ENCODE measurements around the gene SETX.

The SETX gene

DNA sequence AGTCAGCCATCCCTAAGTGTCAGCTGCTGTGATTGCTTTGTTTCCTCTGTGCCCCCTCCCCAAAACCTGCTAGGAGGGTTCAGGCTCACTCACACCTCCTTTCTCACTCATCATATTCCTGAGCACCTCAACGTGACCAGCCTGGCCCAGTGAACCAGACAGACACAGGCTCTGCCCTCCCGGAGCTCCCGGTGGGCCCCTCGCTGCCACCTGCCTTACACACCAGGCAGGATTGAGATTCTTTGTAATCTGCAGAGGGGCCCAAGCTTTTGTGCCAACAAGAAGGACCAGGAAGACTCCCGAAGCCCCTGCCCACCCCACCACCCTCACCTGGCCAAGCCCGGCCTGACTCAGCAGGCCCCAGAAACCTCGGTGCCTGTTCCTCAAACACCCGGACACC, 105.1 kb downstream of the SETX start:
- no peak overlapping the region for H3K4me3 ChIP-seq (ENCODE audit: low read depth, low read length)
- no peak for TF ChIP-seq MYC (IDR thresholded peaks at IDR 0.05; ENCODE audit: low read depth, low read length)
- TF ChIP-seq POLR2A (IDR thresholded peaks at IDR 0.05; ENCODE audit: extremely low read depth, insufficient read length): no peak
- TF ChIP-seq, protein P1, sequence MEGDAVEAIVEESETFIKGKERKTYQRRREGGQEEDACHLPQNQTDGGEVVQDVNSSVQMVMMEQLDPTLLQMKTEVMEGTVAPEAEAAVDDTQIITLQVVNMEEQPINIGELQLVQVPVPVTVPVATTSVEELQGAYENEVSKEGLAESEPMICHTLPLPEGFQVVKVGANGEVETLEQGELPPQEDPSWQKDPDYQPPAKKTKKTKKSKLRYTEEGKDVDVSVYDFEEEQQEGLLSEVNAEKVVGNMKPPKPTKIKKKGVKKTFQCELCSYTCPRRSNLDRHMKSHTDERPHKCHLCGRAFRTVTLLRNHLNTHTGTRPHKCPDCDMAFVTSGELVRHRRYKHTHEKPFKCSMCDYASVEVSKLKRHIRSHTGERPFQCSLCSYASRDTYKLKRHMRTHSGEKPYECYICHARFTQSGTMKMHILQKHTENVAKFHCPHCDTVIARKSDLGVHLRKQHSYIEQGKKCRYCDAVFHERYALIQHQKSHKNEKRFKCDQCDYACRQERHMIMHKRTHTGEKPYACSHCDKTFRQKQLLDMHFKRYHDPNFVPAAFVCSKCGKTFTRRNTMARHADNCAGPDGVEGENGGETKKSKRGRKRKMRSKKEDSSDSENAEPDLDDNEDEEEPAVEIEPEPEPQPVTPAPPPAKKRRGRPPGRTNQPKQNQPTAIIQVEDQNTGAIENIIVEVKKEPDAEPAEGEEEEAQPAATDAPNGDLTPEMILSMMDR (IDR thresholded peaks at IDR 0.05; ENCODE audit: low read depth, low read length): no peak
- TF ChIP-seq, protein P2, sequence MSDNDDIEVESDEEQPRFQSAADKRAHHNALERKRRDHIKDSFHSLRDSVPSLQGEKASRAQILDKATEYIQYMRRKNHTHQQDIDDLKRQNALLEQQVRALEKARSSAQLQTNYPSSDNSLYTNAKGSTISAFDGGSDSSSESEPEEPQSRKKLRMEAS (IDR thresholded peaks at IDR 0.05; ENCODE audit: low read depth, low read length): no peak
- no peak for DNase-seq (ENCODE audit: low read depth)

DNA sequence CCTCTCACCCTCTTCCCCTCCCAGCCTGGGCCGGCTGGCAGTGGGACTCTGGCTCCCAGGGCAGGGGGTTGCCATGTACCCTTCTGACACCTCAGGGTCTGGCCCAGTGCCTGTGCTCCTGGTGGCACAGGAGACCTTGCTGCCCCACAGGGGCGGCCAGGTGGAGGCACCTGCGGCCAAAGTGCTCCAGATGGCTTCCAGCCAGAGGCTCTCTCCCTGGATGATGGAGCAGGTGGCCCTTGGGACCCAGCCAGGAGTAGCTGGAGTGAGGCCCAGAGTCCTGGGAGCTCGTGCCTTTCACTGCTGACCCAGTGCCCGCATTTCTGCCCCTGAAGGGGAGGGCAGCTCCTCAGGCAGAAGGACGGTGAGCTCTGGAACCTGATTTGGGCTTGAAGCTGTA, 105.7 kb downstream of the SETX start:
- TF ChIP-seq, protein P1 (IDR thresholded peaks at IDR 0.05; ENCODE audit: low read depth, low read length): no peak
- TF ChIP-seq, protein P2 (IDR thresholded peaks at IDR 0.05; ENCODE audit: low read depth, low read length): no peak
- no peak for TF ChIP-seq POLR2A (IDR thresholded peaks at IDR 0.05; ENCODE audit: extremely low read depth, insufficient read length)
- no peak for TF ChIP-seq MYC (IDR thresholded peaks at IDR 0.05; ENCODE audit: low read depth, low read length)
- H3K4me3 ChIP-seq (ENCODE audit: low read depth, low read length): no peak overlapping the region
- DNase-seq (ENCODE audit: low read depth): no peak

DNA sequence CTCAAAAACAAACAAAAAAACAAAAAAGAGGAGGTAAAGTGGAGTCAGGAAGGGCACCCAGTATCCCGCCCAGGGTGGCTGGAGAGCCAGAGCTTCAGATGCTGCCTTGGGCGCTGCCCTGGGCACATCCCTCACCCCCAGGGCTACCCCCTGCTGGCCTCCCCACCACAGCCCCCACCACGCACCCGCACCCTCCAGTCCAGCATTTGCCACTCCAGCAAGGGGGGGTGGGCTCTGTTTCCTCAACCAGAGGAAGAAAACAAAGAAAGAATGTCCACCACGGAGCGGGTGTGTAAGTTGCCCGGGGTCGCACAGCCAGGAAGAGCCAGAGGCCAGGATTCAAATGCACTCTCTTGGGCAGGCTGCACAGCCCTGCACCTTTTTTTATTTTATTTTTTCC, 106.8 kb downstream of the SETX start:
- TF ChIP-seq, protein P2 (IDR thresholded peaks at IDR 0.05; ENCODE audit: low read depth, low read length): no peak
- TF ChIP-seq POLR2A (IDR thresholded peaks at IDR 0.05; ENCODE audit: extremely low read depth, insufficient read length) (no peak), MYC (IDR thresholded peaks at IDR 0.05; ENCODE audit: low read depth, low read length) (no peak)
- TF ChIP-seq, protein P1 (IDR thresholded peaks at IDR 0.05; ENCODE audit: low read depth, low read length): no peak
- DNase-seq (ENCODE audit: low read depth): no peak
- no peak overlapping the region for H3K4me3 ChIP-seq (ENCODE audit: low read depth, low read length)

DNA sequence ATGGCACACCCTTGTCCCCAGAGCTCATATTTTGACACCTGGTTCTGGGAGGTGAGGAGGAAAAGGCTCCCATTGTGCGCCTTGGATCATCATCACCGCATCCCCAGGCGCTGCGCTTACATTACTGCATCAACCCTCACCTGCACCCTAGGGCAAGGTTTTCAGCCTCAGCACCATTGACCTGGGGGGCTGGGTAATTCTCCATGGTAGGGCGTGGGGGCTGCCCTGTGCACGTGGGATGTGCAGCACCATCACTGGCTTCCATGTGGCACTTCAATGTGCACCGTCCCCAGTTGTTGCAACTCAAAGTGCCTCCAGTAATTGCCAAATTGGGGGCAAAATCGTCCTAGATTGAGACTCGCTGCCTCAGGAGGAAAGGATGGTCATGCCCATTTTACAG, 109.3 kb downstream of the SETX start:
- TF ChIP-seq, protein P2 (IDR thresholded peaks at IDR 0.05; ENCODE audit: low read depth, low read length): no peak
- no peak for TF ChIP-seq MYC (IDR thresholded peaks at IDR 0.05; ENCODE audit: low read depth, low read length)
- TF ChIP-seq, protein P1 (IDR thresholded peaks at IDR 0.05; ENCODE audit: low read depth, low read length): no peak
- TF ChIP-seq POLR2A (IDR thresholded peaks at IDR 0.05; ENCODE audit: extremely low read depth, insufficient read length): no peak
- H3K4me3 ChIP-seq (ENCODE audit: low read depth, low read length): no peak overlapping the region
- no peak for DNase-seq (ENCODE audit: low read depth)

DNA sequence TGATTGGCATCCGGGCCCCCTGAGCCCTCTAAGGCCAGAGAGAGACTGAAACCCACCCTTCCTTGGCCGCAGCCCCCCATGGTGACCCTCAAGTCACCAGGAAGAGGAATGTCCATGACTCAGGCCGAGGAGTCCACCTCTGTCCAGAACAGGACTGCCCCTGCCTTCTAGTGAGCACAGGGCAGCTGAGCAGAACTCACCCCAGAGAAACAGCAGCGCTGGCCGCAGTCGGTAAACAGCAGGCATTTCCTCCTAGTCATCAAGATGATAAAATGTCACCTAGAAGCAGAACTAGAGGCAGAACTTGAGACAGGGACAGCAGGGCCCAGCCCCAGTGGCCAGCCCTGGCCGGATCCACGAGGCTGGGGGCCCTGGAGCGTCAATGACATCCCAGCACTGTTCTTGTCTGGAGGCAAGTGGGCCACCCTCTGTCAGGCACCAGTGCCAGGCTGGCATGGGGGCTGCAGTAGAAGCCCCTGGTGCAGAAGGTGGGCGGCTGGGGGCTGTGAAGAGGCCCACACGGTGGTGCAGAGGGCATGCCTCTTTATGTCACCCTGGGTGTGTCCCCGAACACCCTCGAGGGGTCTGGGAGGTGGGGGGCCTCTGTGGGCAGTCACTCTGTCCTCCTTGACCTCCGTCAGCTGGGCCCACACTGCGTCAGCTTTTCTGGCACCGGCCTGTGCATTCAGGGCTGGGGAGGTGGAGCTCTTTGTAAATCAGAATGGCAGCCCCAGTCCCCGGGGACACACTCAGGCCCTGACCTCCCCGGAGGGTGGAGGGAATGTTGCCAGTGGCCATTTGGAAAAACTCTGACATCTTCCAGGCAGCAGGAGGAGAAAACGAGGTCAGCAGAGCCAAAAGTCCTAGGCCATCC, 110.0 kb downstream of the SETX start:
- H3K4me3 ChIP-seq (ENCODE audit: low read depth, low read length): no peak overlapping the region
- TF ChIP-seq POLR2A (IDR thresholded peaks at IDR 0.05; ENCODE audit: extremely low read depth, insufficient read length) (no peak), MYC (IDR thresholded peaks at IDR 0.05; ENCODE audit: low read depth, low read length) (no peak)
- TF ChIP-seq, protein P2 (IDR thresholded peaks at IDR 0.05; ENCODE audit: low read depth, low read length): no peak
- TF ChIP-seq, protein P1 (IDR thresholded peaks at IDR 0.05; ENCODE audit: low read depth, low read length): no peak
- no peak for DNase-seq (ENCODE audit: low read depth)
